Neutrophil (primary cell): Measurements from ENCODE around the gene DSCAML1.

Experiments
- H3K27ac ChIP-seq: fragments of 200-600 bp; sonication (generic); 2 replicates; pipeline ENCODE4 v1.5.1; 2016; ENCODE audit warnings: mild to moderate bottlenecking, moderate library complexity
- H3K27me3 ChIP-seq: fragments of 200-600 bp; sonication (generic); 2 replicates; pipeline ENCODE4 v1.6.0; 2016; ENCODE audit warnings: mild to moderate bottlenecking
- H3K36me3 ChIP-seq: fragments of 200-600 bp; sonication (generic); 2 replicates; pipeline ENCODE4 v1.5.1; 2017
- H3K4me1 ChIP-seq, 2 experiments: fragments of 200-600 bp in 1 of 2; sonication (generic) in 1 of 2; 1 replicate in 1 of 2; 2 replicates in 1 of 2; pipeline versions ENCODE4 v1.5.1 to v1.6.1; 2013 to 2016; ENCODE audit warnings: low read depth in 1 of 2, low read length in 1 of 2, mild to moderate bottlenecking in 1 of 2, moderate library complexity in 1 of 2; ENCODE audit not compliant: control insufficient read depth in 1 of 2, insufficient read depth in 1 of 2
- H3K4me3 ChIP-seq, 2 experiments: fragments of 200-600 bp in 1 of 2; sonication (generic) in 1 of 2; 1 replicate in 1 of 2; 2 replicates in 1 of 2; pipeline ENCODE4 v1.5.1; 2013 to 2016; ENCODE audit warnings: low read depth in 1 of 2, low read length in 1 of 2, mild to moderate bottlenecking in 1 of 2, moderate library complexity in 1 of 2
- H3K9me3 ChIP-seq: fragments of 200-600 bp; sonication (generic); 2 replicates; pipeline ENCODE4 v1.5.1; 2016
- TF ChIP-seq, protein P1 (sequence below): fragments of 200-600 bp; sonication (generic); IDR thresholded peaks from 2 replicates; pipeline ENCODE4 v1.5.1; 2016; ENCODE audit warnings: antibody characterized with exemption

DSCAML1 gene

DNA sequence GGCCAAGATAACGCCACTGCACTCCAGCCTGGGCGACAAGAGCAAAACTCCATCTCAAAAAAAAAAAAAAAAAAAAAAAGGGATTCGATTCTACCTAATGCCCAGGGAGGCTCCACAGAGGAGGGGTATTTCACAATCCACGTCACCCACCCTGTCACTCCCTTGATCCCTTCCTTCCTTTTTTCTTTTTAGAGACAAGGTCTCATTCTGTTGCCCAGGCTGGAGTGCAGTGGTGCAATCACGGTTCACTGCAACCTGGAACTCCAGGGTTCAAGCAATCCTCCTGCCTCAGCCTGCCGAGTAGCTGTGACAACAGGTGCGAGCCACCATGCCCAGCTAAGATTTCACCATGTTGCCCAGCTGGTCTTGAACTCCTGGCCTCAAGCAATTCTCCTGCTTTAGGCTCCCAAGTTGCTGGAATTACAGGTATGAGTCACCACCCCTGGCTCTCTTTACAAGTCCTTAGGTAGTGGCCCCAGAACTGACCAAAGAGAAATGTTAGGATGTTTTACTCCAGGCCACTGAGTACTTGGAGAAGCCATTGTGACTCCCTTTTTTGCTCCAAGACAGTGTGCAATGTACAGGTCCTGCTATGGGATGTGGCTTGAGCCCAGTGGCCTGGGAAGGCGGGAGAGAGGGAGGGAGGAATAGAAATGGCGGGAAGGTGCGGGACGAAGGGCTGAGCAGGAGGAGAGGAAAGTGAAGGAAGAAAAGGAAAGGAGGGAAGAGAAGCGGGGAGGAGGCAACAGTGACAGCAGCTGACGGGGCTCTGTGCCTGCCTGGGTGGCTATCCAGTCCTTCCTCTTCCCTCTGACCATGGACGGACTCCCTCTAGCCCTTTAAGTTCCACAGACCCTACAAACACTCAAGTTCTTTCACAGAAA is 39.3 kb upstream of the DSCAML1 start:
- Histone ChIP-seq H3K4me1 (peaks cover 11 to 13% of the 10 kb centered on the region in 2 experiments), H3K4me3 (no peak overlapping the region), H3K27me3 (no peaks in the 10 kb centered on the region), H3K27ac (no peak overlapping the region), H3K36me3 (no peaks in the 10 kb centered on the region), H3K9me3 (no peaks in the 10 kb centered on the region)
- TF ChIP-seq, protein P1, sequence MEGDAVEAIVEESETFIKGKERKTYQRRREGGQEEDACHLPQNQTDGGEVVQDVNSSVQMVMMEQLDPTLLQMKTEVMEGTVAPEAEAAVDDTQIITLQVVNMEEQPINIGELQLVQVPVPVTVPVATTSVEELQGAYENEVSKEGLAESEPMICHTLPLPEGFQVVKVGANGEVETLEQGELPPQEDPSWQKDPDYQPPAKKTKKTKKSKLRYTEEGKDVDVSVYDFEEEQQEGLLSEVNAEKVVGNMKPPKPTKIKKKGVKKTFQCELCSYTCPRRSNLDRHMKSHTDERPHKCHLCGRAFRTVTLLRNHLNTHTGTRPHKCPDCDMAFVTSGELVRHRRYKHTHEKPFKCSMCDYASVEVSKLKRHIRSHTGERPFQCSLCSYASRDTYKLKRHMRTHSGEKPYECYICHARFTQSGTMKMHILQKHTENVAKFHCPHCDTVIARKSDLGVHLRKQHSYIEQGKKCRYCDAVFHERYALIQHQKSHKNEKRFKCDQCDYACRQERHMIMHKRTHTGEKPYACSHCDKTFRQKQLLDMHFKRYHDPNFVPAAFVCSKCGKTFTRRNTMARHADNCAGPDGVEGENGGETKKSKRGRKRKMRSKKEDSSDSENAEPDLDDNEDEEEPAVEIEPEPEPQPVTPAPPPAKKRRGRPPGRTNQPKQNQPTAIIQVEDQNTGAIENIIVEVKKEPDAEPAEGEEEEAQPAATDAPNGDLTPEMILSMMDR: no peak

DNA sequence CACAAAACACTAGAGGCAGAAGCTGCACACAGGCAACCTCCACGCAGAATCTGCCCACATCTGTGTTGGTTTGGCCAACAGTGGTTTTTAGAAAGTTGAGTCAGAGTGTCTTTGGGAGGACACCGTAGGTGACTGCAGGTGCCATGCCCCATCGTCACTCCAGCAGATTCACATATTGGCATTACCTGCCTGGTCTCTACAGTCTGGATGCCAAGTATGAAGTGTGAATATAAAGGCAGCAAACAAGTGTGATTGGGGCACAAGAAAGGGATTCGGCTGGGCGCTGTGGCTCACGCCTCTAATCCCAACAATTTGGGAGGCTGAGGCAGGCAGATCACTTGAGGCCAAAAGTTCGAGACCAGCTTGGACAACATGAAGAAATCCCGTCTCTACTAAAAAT is 38.6 kb upstream of the DSCAML1 start:
- no peaks in the 10 kb centered on the region for H3K9me3 ChIP-seq
- no peak overlapping the region for H3K27ac ChIP-seq
- no peaks in the 10 kb centered on the region for H3K27me3 ChIP-seq
- H3K4me1 ChIP-seq: peaks cover 8 to 13% of the 10 kb centered on the region in 2 experiments
- TF ChIP-seq, protein P1: no peak
- no peak overlapping the region for H3K4me3 ChIP-seq
- no peaks in the 10 kb centered on the region for H3K36me3 ChIP-seq

DNA sequence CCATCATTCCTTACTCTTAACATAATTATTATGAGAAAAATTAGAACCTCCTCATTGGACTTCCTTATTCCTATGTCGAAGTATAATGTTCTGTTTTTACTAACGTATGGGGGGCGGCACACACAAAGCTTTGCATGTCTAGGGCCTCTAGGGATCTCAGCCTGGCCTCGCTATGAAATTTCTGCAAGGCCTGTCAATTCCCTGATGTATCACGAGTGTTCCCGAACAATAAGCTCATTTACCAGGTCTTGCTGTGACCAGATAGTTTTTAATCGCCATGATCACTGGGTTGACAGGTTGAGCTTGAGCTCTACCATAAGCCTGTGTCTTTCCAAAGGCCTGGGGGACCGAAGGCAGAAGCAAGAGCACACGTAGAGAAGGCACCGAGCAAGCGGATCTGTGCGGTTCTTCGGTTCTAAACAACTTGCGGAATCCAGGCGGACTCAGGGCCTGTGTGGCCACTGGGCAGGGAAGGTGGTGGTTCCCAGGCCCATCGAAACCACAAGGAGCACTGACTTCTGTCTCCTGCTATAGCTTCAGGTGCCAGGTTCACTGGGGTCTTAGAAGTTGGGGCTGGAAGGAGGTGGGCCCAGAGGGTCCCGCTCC is 37.9 kb upstream of the DSCAML1 start:
- TF ChIP-seq, protein P1: no peak
- H3K36me3 ChIP-seq: no peaks in the 10 kb centered on the region
- peaks cover 8 to 13% of the 10 kb centered on the region in 2 experiments for H3K4me1 ChIP-seq
- H3K9me3 ChIP-seq: no peaks in the 10 kb centered on the region
- H3K27me3 ChIP-seq: no peaks in the 10 kb centered on the region
- H3K4me3 ChIP-seq: no peak overlapping the region
- no peak overlapping the region for H3K27ac ChIP-seq

DNA sequence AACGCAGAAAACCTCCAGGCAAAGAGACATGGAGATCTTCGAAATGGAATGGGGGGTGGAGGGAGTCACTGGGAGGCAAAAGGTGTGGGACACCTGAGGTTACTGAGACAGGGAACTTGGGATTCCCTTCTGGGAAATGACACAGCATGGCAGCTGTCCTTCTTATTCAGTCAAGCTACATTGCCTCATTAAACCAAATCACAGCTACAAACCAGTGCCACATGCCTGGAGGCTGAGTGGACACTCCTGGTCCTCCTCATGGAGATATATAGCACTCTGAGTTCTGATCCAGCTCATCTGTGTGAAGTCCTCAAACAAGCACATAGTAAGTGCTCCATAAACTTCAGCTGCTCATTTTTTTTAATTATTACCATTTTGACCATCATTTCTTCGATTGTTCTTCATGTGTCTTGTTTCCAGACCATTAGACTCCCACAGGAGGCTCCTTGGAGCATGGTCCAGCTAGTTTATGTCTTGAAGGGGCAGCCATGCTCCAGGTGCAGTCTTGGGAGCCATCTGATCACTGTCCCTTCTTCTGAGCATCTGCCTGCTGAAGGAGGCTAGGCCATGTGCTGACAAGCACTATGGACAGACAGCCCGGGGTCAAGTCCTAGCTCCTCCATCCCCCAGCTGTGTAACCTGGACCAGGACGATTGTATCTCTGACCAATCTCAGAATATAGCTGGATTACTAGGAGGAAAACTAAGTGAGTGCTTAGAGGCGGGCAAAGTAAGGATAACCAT is 37.2 kb upstream of the DSCAML1 start:
- H3K27me3 ChIP-seq: no peaks in the 10 kb centered on the region
- H3K4me1 ChIP-seq: peaks cover 8 to 13% of the 10 kb centered on the region in 2 experiments
- TF ChIP-seq, protein P1: no peak
- no peaks in the 10 kb centered on the region for H3K36me3 ChIP-seq
- H3K27ac ChIP-seq: no peak overlapping the region
- no peak overlapping the region for H3K4me3 ChIP-seq
- no peaks in the 10 kb centered on the region for H3K9me3 ChIP-seq

DNA sequence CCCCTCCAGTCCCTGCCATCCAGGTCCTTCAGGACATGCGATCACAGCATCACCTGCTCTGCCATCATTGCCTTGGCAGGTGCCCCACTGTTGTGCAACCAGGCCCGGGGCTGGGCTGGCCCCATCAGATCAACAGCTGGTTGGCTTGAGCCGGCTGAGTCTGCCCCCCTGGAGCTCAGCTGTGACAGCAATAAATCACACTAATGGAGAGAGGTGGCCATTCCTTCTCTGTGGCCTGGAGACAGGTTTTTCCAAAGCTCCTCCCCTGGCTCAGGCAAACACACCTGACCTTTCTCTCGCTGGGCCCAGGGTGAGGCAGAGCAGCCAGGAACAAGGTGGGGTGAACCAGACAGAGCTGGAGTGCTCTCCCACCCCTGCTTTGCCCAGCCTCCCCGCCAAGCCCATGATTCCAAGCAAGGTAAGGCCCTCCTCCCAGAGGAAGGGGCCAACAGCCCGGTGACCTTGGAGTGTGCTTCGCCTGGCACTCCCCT is 36.4 kb upstream of the DSCAML1 start:
- no peak overlapping the region for H3K27ac ChIP-seq
- no peaks in the 10 kb centered on the region for H3K9me3 ChIP-seq
- peaks cover 8 to 13% of the 10 kb centered on the region in 2 experiments for H3K4me1 ChIP-seq
- no peak overlapping the region for H3K4me3 ChIP-seq
- no peaks in the 10 kb centered on the region for H3K27me3 ChIP-seq
- H3K36me3 ChIP-seq: no peaks in the 10 kb centered on the region
- TF ChIP-seq, protein P1: no peak
